ENCODE measurements around the gene CANX. TPM values are rescaled to one million over a fixed set of nuclear protein-coding genes. Genes with fewer than 3 reads are reported as not detected.

The CANX gene
- total RNA-seq, 1 experiment from 2014 or later: 538 TPM

GRCh38 chr5:179733772-179734126, 35.0 kb downstream of the CANX start:
- Histone ChIP-seq H4K8ac (replicated peaks; ENCODE audit: insufficient read length, low read depth, low read length) (no peak overlapping the region), H2BK12ac (ENCODE audit: insufficient read length, low read depth, low read length) (no peak overlapping the region), H2BK20ac (ENCODE audit: low read depth, low read length, poor library complexity, severe bottlenecking) (no peak overlapping the region), H3K56ac (ENCODE audit: insufficient read length, low read depth, low read length) (no peak overlapping the region), H3T11ph (ENCODE audit: low read length) (no peak overlapping the region), H3K4ac (ENCODE audit: low read depth, low read length) (no peak overlapping the region), H4K20me1 (ENCODE audit: control insufficient read depth, insufficient read depth, insufficient read length) (no peaks in the 10 kb centered on the region), H4K91ac (ENCODE audit: insufficient read length, low read depth, low read length) (no peak overlapping the region), H2AK5ac (ENCODE audit: insufficient read length, low read length) (no peak overlapping the region), H2BK120ac (ENCODE audit: low read depth, low read length, poor library complexity, severe bottlenecking) (no peak overlapping the region), H3K18ac (ENCODE audit: insufficient read length, low read depth, low read length) (no peak overlapping the region), H3K9me3 (ENCODE audit: control insufficient read depth, low read depth, low read length) (no peaks in the 10 kb centered on the region), H2AFZ (ENCODE audit: low read length) (no peak overlapping the region), H3K4me2 (ENCODE audit: insufficient read depth, insufficient read length, low read length) (peak overlapping the region; percentile 94), H3K4me1 (ENCODE audit: insufficient read depth, low read length) (no peaks in the 10 kb centered on the region), H3K9ac (ENCODE audit: extremely low read depth, insufficient read length, low read length) (peak overlapping the region; percentile 92), H2BK15ac (ENCODE audit: low read depth, low read length) (no peak overlapping the region), H4K5ac (ENCODE audit: insufficient read length, low read depth, low read length) (no peak overlapping the region), H3K23ac (ENCODE audit: insufficient read length, low read depth, low read length) (no peak overlapping the region), H3K27me3 (ENCODE audit: insufficient read depth, low read length) (no peaks in the 10 kb centered on the region), H2BK5ac (ENCODE audit: insufficient read length, low read length) (no peak overlapping the region), H3K79me2 (ENCODE audit: insufficient read depth, low read length) (peaks cover 31% of the 10 kb centered on the region), H3K14ac (ENCODE audit: insufficient read depth, low read length) (no peak overlapping the region; the same call in 1 of the 2 replicates), H3K23me2 (ENCODE audit: insufficient read length, low read depth, low read length, poor library complexity, severe bottlenecking) (no peaks in the 10 kb centered on the region), H3K27ac (ENCODE audit: insufficient read length, low read depth, low read length) (no peak overlapping the region), H3K79me1 (ENCODE audit: insufficient read depth, low read depth, low read length, poor library complexity, severe bottlenecking) (no peaks in the 10 kb centered on the region)
- peaks cover 18 to 47% (median 36%) of the 10 kb centered on the region in 3 experiments for H3K36me3 Mint-ChIP-seq (ENCODE audit: insufficient read depth in 1 of 3, low read depth in 3 of 3)
- peaks cover 11 to 18% of the 10 kb centered on the region in 2 experiments for H3K4me1 Mint-ChIP-seq
- H3K4me3 Mint-ChIP-seq: peak overlapping the region; percentile 95 to 98
- WGBS (ENCODE audit: extremely low coverage, insufficient read length, low lambda C conversion rate): no CpG with 5 or more reads among the region's 2 CpGs
- no peak for TF ChIP-seq CTCF (conservative IDR thresholded peaks at IDR 0.05)
- no peak for DNase-seq
- H3K27me3 Mint-ChIP-seq (ENCODE audit: low read depth): no peaks in the 10 kb centered on the region
- H3K27ac Mint-ChIP-seq: peak overlapping the region; percentile 90 to 97 (median 97); a peak in 6 of 7 replicates
- no peaks in the 10 kb centered on the region for H3K9me3 Mint-ChIP-seq
